ENCODE data around the gene CELA2A.

DNA sequence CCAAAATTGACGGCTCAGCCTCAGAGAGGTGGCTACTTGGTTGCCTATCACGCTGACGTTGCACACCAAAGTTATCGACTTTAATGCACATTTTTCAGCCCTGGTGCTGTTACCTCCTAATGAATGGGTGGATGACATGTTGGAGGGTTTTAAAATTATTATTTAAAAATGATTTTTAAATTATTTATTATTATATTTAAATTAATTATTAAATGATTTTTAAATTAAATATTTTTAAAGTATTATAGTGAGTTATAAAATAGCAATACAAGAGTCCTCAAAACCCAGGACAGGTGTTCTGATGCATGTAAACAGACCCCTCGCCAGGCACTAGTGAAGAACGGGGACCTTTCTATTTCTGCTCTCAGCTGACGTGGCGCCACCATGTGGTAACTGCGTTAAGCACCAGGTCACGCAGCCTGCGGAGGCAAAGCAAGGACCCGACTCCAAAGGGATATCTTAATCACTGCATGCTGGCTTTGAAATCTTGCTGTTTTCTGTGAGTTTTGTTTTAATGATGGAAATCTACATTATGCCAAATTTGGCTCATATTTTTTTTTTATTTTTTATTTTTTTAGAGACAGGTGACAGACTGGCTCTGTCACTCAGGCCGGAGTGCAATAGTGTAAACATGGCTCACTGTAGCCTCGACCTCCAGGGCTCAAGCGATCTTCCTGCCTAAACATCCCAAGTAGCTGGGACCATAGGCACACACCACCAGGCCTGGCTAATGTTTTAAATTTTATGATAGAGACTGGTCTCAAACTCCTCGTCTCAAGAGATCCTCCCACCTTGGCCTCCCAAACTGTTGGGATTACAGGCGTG is 44.9 kb downstream of the CELA2A start:
- no peak for TF ChIP-seq POLR2A (IDR thresholded peaks at IDR 0.05)
- TF ChIP-seq, protein P1, sequence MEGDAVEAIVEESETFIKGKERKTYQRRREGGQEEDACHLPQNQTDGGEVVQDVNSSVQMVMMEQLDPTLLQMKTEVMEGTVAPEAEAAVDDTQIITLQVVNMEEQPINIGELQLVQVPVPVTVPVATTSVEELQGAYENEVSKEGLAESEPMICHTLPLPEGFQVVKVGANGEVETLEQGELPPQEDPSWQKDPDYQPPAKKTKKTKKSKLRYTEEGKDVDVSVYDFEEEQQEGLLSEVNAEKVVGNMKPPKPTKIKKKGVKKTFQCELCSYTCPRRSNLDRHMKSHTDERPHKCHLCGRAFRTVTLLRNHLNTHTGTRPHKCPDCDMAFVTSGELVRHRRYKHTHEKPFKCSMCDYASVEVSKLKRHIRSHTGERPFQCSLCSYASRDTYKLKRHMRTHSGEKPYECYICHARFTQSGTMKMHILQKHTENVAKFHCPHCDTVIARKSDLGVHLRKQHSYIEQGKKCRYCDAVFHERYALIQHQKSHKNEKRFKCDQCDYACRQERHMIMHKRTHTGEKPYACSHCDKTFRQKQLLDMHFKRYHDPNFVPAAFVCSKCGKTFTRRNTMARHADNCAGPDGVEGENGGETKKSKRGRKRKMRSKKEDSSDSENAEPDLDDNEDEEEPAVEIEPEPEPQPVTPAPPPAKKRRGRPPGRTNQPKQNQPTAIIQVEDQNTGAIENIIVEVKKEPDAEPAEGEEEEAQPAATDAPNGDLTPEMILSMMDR (IDR thresholded peaks at IDR 0.05) = peak; percentile 44 to 75 (median 61)

All from heart left ventricle (tissue), 13 donors.